ENCODE measurements around the gene TAOK1.
"Not testable (repeated sequence)": the region's sequence is repeated elsewhere in the genome, so short reads cannot be mapped to it uniquely, and the experiment has no call there.

The TAOK1 gene

GRCh38 chr17:29549177-29549923 is 159.2 kb downstream of the TAOK1 start:
- DNase-seq (ENCODE audit: low spot score), result no peak

- DNase-seq (ENCODE audit: low spot score), result no peak
These were observed 165.7 kb downstream of the TAOK1 start for GRCh38 chr17:29555840-29556239.

GRCh38 chr17:29557085-29557738 is 167.0 kb downstream of the TAOK1 start:
- DNase-seq (ENCODE audit: low spot score), result no peak

DNA sequence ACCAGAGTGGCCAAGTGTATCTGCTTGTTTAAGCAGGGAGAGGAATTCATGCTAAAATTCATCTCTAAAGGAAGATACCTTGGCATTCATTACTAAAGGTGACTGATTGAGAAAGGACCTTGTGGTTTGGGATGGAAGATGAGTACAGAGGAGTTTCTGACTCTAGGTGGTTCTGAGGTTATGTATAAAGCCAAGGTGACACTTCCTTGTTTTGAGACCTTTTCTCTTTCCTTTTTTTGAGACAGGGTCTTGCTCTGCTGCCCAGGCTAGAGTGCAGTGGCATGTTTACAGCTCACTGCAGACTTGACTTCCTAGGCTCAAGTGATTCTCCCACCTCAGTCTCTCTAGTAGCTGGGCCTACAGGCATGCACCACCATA is 167.6 kb downstream of the TAOK1 start:
- no peak for DNase-seq (ENCODE audit: low spot score)

- DNase-seq (ENCODE audit: low spot score), result not testable (repeated sequence)
These were observed 168.0 kb downstream of the TAOK1 start for GRCh38 chr17:29558139-29558538.

- no peak for DNase-seq (ENCODE audit: low spot score)
These were observed 169.5 kb downstream of the TAOK1 start for GRCh38 chr17:29559640-29560039.

- no peak for DNase-seq (ENCODE audit: low spot score)
These were observed 170.2 kb downstream of the TAOK1 start for GRCh38 chr17:29560316-29560715.

GRCh38 chr17:29561554-29562517 is 171.7 kb downstream of the TAOK1 start:
- no peak for DNase-seq (ENCODE audit: low spot score)

- no peak for DNase-seq (ENCODE audit: low spot score)
These were observed 172.5 kb downstream of the TAOK1 start for GRCh38 chr17:29562615-29563014.

DNA sequence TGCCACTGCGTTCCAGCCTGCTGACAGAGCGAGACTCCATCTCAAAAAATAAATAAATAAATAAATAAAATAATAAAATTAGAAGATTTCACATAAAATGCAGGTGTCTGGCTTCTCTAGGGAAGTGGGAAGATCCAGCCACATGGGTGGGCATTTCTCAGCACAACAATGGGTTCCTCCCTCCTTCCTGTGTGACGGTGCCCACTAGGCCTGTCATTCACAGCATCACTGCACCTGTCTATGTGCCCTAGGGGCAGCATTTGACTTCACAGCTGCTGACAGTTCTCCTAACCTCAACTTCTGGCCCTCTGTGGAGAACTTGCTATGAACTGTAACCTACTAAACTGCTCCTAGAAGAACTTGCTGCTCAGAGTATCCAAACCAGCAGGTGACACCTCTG is 173.7 kb downstream of the TAOK1 start:
- no peak for DNase-seq (ENCODE audit: low spot score)

GRCh38 chr17:29565643-29566472 is 175.7 kb downstream of the TAOK1 start:
- DNase-seq (ENCODE audit: low spot score), result no peak

DNA sequence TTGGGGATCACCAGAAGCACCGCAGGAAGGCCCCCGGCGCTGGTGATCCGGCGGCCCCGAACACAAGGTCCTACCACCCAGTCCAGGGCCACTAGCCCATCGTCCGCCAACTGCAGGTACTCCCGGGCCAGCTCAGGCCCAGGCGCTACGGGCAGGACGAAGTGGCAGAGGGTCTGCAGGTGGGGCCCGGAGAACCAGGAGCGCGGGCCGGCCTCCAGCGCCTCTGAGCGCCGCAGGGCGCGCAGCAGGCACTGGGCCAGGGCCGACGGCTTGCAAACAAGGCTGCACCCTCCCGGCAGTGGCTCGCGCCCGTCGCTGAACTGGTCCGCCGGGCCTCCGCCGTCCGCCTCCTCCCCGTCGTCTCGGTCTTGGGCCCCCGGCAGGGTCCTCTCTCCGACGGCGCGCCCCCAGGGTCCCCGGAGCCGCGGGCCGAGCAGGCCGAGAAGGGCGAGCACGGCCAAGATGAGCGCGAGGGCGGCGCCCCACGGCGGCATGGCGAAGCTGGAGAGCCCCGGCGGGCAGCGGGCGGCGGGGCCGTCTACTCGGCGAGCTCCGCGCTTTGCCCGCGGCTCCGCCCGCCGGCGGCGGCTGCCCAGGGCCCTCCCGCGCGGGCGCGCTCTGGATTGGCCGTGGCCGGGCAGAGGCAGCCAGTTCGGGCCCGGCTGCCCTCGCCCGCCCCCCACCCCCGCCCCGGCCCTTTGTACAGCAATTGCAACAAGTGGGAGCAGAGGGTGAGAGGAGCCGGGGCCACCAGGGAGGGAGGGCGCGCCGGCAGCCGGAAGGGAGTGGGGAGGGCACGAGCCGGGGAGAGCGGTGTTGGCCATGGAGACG is 176.5 kb downstream of the TAOK1 start, which contains the start of gene ABHD15:
ABHD15 (minus strand) TSS at position 565 of the 831 bp plus-strand sequence; CDS start at position 494, 71 bp downstream.
- no peak for DNase-seq (ENCODE audit: low spot score)

DNA sequence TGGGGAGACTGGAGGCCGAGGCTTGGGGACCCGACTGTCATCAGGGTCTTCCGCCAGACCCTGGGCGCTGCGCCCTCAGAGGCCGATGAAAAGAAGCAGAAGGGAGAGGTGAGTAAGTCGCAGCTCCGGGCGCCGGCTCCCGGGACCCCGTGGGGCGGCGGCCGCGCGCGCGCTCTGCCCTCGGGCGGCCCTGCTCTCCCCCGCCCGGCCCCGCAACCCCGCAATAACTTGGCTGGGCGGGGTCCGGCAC is 177.1 kb downstream of the TAOK1 start:
- no peak for DNase-seq (ENCODE audit: low spot score)

DNA sequence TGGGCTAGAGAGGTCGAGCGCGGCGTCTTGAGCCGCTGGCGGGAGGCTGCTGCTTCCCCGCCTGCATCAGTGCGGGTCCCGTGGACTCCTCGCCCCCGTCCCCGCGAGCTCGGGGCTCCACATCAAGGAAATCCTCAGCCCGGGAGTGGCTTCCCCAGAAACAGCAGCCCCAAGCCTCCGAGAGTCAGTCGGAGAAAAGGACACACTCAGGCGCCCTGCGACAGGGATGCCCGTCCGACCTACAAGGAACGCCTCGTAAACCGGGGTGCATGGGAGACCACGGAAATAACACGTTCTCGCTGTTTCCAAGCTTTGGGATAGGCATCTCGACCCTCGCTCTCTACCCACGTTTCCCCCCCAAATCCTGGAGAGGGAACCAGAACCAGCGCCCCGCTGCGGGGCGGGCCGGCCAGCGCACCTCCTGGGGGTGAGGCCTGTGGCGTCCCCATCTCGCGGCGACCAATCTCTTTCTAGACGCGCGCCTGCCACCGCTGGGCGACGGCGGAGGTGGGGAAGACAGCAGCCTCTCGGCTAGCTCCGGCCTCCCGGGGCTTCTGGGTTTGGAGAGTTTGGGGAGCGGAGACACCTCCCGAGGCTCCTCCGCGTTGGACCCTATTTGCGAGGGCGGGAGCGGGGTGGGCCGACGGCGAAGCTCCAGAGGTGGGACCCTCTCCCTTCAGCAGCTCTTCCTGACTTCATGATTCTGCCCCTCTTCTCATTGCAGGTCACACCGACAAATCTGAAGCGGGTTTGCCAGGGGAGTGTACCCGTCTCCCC is 177.6 kb downstream of the TAOK1 start:
- no peak for DNase-seq (ENCODE audit: low spot score)

- no peak for DNase-seq (ENCODE audit: low spot score)
These were observed 178.4 kb downstream of the TAOK1 start, which contains the start of gene TP53I13 for GRCh38 chr17:29568331-29569244. Gene TP53I13 (plus strand): TSS chr17:29568701. CDS start chr17:29568759, 58 bp downstream.

GRCh38 chr17:29569245-29569950 is 179.2 kb downstream of the TAOK1 start:
- no peak for DNase-seq (ENCODE audit: low spot score)

GRCh38 chr17:29570521-29570920 is 180.4 kb downstream of the TAOK1 start:
- DNase-seq (ENCODE audit: low spot score), result no peak

GRCh38 chr17:29571486-29571882 is 181.3 kb downstream of the TAOK1 start:
- DNase-seq (ENCODE audit: low spot score), result no peak

Measured in hematopoietic multipotent progenitor cell treated with erythropoietin and hydrocortisone succinate and interleukin-3 and kit ligand, for 17 days (in vitro differentiated cells).